HG03439 (cell line): ENCODE measurements around the gene COL5A2.

ENCODE experiments used
- ATAC-seq: cut with Tn5 transposase; IDR thresholded peaks from one replicate; pipeline ENCODE4 v1.9.1; 2021; ENCODE audit warnings: mild to moderate bottlenecking, moderate library complexity; ENCODE audit not compliant: unreplicated experiment

Gene COL5A2

DNA sequence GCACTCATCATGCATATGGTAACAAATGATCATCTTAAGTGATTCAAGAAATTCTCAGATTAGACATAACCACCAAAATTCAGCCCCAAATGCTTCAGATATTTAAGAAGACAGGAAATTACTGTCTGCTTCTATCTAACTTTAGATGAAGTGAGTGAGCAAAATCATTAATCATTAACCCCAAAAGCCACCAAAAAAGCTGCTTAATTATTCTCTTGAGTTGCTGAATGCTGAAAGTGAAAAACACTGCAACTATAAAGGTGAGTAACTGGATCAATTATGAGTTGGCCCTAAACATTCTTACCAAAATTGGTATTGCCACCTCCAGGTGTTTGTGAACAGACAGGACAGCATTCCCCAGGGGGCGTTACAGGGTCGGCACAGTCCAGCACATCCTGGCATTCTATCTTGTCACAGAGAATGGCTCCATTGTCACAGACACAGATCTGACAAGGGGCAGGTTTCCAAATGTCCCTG lies 69.6 kb downstream of the COL5A2 start:
- ATAC-seq = peak; percentile 82

DNA sequence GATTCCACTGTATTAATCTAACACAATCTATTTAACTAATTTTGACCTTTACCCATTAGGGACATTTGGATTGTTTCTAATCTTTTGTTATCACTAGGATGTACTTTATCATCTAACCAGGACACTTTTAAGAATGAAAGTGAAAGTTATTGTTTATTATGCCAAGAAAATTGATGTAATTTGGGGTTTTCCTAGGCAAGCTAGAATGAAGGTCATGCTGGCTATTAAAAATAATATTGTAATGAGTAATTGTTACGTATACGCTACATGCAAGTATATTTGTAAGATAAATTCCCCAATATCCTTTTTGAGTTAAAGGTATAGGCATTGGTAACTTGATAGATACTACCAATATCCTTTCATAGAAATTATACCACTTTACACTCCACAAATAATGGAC lies 74.6 kb downstream of the COL5A2 start:
- no peak for ATAC-seq

DNA sequence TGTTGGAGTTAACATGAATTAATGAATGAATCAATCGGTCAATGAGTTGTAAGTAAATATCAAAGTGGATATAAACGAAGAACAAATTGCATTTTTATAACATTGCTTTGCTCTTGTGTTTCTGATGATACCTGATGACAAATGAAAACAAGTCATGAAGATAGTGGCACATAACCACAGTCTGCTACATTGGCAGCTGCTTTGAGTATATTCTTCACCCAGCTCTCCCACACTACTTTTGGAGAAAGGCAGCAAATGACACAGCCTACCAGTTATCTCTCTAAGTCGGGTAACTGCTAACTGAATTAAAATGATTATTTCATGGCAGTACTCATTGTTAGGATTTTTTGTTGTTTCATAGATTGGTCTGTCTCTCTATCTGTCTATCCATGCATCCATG lies 76.8 kb downstream of the COL5A2 start:
- no peak for ATAC-seq

DNA sequence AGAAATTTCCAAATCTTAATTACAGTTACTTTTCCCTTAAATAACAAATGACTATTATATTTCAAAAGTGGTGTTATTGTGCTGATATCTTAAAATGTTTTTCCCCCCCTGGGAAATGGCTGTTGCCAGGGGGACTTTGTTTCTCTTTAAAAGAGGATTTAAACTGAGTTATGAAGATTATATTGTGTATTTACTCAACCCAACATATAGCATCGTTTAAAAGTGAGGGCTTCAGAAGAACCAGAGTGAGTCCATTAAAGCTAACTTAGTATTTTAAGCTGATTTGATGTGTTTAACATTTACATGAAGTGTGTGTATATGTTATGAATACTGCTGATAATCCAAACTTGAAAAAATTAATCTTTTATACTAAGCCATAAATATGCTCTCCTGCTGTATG lies 81.6 kb downstream of the COL5A2 start:
- no peak for ATAC-seq

DNA sequence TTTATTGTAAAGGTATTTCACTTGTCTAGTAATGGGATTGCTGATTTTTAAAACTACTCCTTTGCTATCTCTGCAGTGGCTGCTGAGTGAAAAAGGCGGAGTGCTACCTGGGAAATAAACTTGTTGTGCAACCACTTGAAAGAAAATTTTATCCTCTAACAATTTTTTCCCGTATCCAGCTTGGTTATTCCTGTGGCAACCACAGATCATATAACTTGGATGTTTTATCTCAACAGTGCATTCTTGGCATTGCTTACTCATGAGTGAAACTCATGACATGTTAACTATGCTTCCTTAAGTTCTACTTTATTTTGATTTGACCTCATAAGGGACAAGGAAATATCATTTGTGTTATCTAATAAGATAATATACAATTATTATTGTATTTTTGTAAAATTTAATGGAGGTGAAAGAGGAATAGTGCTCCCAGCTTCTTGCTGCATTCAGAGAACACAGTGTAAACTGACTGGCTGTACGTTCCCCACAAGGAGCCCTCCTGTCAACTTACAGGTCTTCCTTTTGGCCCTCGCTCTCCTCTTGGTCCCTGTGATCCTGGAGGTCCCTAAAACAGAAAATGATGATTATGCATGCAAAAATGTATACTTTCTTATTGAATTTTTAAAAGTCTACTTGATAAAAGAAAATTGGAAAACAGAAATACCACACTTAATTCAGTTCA lies 82.7 kb downstream of the COL5A2 start:
- no peak for ATAC-seq

DNA sequence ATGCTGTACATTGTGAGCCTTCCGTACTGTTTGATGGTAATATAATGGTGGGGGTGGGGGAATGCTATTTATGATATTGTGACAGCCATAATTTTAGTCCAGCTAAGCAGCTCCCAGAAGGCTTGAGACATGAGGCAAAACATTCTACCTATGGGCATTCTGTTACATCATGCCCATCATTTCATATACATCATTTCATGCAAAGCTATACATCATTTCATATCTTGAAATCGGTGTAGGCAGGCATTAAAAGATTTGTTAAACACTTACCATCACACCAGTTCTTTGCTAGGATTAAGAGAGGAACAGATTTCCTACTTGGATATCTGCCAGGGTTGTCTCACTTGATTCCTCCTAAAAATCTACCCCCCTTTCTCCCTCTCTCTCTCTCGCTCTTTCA lies 84.5 kb downstream of the COL5A2 start:
- ATAC-seq = no peak

DNA sequence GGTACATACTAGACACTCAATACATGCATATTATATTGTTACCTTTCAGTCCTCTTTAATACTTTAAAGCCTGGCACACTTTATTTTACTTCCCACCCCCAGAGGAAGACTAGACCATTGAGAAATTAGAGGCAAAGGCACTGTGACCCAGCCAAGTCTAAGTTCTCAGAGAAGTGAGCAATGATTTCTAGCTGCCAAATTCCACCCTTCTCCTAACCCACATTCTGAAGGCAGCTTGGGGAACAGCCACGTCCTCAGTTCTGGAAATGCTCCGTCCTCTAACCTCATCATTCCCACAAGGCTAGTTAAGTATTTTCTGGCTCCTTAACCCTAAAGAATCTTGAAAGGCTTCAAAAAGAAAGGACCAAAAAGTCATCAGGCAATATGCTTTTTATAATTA lies 86.6 kb downstream of the COL5A2 start:
- ATAC-seq = no peak

DNA sequence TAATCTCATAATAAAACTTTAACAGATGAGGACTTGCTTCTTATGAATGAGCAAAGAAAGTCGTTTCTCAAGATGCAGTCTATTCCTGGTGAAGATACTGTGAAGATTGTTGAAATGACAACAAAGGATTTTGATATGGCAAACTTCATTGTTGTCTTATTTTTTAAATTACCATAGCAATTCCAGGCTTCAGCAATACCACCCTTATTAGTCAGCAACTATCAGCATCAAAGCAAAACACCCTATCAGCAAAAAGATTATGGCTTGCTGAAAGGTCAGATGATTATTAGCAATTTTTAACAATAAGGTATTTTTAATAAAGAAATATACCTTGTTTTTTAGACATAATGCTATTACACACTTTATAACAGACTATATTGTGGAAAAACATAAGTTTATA lies 88.3 kb downstream of the COL5A2 start:
- no peak for ATAC-seq

DNA sequence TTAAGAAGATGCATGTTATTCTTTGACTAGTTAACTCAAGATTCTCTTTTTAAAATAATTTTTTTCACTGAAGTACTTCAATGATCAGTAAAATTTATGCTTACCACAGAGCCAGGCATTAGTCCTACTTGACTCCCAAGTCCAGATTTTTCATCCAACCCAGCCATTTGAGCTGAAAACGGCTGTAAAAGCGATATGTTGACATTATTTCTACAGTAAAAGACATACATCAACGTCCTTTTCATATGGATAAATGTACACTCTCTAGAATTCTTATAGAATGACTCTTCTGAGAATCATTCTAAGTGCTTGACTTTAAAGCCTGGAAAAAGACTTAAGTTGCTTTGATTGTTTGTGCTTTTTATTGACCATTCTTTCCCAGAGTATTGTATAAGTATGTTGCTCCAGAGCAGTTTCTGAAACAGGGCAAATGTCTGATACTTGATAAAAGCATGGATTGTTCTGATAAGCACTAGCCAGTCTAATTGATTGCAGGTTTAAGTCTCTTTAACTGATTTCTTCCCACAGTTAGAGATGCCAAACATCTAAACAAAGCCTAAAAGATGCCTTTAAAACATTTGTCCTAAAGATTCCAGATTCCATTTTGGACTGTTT lies 90.9 kb downstream of the COL5A2 start:
- no peak for ATAC-seq

DNA sequence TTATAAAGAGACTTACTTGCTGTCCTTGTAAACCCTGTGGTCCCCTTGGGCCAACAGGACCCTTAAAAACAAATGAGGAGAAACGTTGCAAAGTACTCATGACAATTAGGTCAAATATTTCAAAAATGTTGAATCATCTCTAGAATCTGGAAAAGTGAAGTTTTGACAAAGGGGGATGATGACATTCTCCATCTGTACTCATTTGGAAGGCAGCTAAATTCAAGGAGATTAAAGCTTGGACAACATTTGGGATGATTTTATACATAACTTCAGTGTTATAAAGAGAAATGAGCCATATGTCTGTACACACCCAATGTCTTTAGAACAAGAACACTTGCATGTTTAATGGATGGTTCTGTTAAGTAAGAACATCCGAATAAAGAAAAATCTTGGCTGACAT lies 92.9 kb downstream of the COL5A2 start:
- ATAC-seq = no peak

DNA sequence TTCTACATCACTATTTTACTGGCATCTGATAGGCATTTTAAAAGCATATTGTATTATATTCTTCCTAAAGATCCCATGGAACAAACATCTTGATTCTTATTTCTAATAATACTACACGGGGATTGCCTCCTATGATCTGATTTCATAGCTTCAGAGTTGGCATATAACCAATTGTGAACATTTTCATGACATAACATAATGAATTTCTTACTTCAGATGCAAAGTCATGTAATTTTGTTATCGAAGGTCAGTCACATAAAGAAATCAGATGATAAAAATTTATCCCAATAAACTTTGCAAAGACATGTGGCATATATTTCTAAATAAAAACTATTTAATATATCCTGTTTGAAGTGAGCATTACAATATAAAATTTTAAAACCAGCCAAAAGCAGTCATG lies 93.3 kb downstream of the COL5A2 start:
- no peak for ATAC-seq

DNA sequence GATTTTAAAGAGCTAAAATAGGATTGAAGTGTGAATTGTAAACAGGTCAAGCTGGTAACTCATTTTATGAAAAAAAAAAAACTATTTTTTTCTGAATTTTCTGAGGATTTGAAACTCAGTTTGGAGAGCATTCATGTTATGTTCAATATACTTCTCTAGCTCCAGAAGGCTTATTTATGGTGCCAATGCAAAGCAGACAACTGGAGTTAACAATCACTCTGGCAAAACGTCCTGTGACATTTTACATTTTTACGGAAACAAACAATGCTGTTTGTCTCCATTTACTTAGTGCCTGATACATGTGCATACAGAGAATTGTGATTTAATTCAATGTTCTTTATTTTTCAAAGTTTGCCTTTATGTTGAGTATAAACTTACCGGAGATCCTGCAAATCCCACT lies 96.0 kb downstream of the COL5A2 start:
- ATAC-seq = no peak

DNA sequence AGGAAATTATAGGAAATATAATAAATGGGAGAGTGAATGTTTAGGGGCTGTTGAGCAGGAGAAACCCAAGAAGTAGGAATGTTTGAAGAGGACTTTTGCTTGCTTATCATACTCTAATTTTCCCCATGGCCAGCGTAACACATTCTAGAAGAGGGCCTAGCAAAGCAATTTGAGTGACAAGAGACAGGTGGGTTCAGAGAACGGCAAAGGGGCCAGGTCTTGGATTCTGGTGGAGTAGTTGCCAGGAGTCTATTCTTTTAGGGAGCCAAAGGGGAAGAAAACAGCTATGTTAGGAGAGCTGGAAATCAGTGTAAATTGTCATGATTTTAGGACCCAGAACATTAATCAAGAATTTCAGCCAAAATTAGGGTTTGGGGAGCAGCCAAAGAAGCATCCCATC lies 96.5 kb downstream of the COL5A2 start:
- ATAC-seq = no peak

DNA sequence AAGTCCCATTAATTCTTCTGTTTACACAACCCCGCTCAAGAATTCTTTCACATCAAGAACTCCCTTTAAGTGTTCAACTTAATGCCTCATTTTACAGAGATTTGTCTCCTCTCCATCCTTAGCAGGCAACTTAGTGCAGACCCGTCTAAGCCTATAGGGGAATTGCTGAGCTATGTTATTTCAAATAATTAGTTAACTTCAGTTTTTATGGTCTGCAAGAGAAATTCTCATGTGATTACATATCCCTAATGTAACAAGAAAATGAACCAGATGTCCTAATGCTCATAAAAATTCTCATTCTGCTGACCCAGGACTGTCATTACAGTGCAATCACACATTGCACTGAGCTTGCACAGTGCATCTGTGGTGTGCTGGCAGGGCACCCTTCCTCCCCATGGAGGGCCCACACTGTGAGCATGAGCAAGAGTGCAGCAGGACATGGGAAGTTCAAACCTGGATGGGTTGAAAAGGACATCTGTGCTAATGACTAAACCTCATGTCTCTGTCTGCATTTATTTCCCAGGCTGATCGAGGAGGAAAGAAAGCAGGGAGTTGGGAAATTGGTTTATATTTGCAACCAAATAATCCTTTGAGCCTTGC lies 97.1 kb downstream of the COL5A2 start:
- ATAC-seq = no peak

DNA sequence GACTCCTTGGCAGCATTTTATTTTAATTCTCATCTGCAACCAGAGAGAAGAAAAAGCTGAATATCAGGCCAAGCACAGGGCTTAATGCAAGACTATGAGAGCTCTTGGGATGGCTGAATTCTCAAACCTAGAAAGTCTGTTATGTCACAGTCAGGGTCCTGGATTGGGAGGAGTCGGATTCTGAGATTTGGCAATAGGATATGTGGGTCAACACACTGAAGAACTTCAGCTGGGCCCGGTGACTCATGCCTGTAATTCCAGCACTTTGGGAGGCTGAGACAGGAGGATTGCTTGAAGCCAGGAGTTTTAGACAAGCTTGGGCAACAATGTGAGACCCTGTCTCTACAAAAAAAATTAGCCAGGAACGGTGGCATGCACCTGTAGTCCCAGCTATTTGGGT lies 103.0 kb downstream of the COL5A2 start:
- ATAC-seq = no peak

DNA sequence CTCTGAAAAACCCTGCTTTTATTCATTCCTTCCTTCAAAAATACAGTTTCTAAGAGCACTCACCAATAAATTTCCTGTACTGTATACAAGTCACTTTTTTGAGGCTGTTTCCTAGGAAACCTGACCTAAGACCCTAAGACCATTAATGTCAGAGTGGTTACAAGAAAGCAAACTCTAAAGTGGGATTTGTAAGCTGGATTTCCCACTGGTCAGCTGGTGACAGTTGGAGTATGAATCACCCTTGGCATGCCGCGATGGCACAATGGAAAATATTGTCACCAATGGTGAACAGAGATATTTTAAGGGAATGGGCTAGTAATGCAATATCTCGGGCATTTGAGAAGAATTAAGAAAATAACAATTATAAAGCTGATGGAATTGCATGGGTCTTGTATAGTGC lies 103.4 kb downstream of the COL5A2 start:
- ATAC-seq = no peak

DNA sequence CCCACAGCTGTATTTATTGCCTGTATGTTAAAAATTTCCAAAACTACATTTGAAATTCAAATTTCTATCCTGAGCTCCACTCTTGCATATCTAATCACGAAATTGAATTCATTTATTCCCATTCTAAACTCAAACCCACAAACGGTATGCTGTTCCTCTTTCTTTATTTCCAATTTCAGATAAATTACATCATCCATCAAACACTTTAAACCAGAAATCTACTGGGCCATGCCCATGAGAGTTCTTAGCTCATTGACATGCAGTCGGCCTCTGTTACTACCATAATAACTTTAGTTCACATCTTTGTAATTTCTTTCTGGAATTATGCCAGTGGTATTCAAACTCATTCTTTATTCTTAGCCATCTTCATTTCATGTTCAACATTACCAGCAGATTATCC lies 105.1 kb downstream of the COL5A2 start:
- no peak for ATAC-seq

DNA sequence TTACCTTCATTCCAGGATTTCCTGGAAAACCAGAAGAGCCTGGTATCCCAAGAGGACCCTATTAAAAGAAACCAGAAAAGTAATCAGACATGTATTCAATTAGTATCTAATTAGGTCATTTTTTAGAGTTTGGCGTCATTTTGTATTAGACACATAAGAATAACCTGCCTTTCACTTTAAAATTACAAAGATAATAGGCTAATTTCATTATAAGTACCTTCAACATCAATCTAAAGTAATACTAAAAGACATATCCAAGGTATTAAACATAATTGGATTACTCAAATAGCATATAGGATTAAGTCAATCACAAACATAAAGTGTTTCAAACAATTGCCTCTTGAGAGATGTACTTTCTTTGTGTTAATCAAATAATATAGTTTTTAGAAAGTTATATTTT lies 107.5 kb downstream of the COL5A2 start:
- no peak for ATAC-seq

DNA sequence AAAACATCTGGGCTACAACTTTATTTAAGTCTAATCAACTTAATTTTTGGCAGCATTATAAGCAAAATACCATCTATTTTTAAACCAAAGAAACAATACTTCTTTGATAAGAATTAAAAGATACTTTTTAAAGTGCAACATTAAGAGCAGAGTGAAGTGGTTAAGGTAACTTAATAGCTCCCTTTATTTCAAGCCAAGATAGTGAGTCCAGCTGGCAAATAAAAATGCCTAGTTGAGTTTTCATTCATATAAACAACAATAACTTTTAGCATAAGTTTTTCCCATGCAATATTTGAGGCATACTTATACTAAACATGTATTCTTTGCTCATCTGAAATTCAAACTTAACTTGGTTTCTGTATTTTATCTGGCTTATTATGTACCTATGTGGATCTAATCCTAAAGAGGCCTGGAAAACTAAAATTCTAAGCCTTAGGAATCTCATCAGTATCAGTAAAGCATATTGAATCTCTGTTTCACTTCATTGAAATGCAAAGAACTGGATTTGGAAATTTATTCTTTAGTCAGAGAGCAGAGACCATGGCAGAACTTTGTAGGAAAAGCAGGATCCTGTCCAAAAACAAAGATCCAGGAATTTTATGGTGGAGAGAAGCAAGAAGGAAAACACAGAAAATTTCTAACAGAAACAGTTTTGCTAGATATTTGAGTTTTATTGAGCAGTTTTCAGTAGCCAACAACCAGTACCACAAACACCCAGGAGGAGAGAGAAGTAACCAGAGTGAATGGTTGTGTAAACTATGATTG lies 109.5 kb downstream of the COL5A2 start:
- ATAC-seq = no peak

DNA sequence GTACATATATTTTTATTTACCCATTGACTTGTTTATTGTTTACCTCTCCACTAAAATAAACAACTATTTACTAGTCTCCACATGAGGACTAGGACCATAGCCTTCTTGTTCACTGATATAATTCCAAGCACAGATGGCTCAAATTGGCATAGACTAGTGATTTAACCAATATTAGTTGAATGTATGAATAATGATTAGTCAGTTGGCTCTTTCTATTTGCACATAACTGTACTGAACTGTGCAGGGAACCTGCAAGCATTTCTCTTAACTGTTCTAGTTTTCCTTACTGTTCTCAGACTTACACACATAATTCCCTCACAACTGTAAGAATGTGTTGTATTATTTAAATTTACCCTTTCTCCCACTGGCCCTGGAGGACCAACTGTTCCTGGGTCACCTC lies 113.5 kb downstream of the COL5A2 start:
- no peak for ATAC-seq

DNA sequence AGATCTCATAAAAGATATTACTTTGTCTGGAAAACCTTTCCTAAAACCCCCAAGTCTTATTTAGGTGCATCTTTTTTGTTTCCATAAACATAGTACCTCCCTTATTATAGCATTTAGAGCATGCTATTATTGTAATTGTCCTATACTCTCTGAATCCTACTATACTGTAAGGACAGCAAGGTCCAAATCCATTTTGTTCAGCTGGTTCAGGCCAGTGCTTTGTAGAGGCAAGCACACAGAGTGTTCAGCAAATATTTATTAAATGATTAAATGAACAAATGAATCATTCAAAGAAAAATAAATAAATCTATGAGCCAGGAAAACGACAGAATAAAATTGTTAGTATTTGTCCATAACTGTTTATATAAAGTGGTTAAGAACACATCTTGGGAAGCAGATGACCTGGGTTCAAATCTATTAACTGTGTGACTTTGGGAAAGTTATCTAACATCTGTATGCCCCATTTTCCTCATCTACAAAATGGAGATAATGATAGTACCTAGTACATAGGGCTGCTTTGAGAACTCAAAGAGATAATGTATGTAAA lies 119.4 kb downstream of the COL5A2 start:
- ATAC-seq = no peak

DNA sequence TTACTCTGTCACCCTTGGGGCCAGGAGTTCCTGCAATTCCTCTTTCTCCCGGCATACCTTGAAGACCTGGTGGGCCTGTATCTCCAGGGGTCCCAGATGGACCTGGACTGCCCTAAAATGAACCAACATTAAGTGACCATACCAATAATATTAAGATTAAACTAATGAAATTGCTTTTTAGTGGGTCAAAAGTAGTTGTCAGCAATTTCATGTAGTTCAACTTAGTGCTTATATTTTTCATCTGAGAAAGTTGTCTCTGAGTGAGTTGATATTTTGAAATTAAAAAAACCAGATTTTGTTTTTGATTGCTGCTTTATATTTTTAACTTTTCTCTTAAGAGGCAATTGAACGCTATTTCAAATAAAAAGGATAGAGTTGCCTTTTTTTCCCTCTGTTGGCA lies 122.2 kb downstream of the COL5A2 start:
- ATAC-seq = no peak
